GM12891 (cell line): ENCODE data around the gene CEP192.
"Not testable (repeated sequence)": the region's sequence is repeated elsewhere in the genome, so short reads cannot be mapped to it uniquely, and the experiment has no call there.

Experiments used
- DNase-seq: peaks from one replicate; pipeline ENCODE4 v3.0.0; 2011; ENCODE audit warnings: low spot score; ENCODE audit not compliant: insufficient read length
- FAIRE-seq: peaks from 2 replicates; lab custom pipeline; 2011; peaks lifted over from hg19 to GRCh38; lab: Jason Lieb, UNC
- PAX5 ChIP-seq: IDR thresholded peaks from 2 replicates; pipeline ENCODE4 v1.6.1; 2011; ENCODE audit warnings: low read length, moderate library complexity, mild to moderate bottlenecking; ENCODE audit not compliant: insufficient read depth, severe bottlenecking
- POLR2A ChIP-seq: IDR thresholded peaks from 2 replicates; pipeline ENCODE4 v1.6.1; 2011; ENCODE audit warnings: low read depth, low read length, control low read depth
- POLR2AphosphoS5 ChIP-seq: IDR thresholded peaks from 2 replicates; pipeline ENCODE4 v1.6.1; 2011; ENCODE audit warnings: low read depth, low read length, control low read depth
- POU2F2 ChIP-seq: IDR thresholded peaks from 2 replicates; pipeline ENCODE4 v1.6.1; 2011; ENCODE audit warnings: low read depth, mild to moderate bottlenecking, control low read depth, low read length, moderate library complexity
- SPI1 ChIP-seq: IDR thresholded peaks from 2 replicates; pipeline ENCODE4 v1.6.1; 2011; ENCODE audit warnings: low read depth, low read length, control low read depth
- TAF1 ChIP-seq: IDR thresholded peaks from 2 replicates; pipeline ENCODE4 v1.6.1; 2011; ENCODE audit warnings: low read depth, low read length, control low read depth

The CEP192 gene

GRCh38 chr18:13054336-13054735 is 63.2 kb downstream of the CEP192 start:
- DNase-seq (no peak), FAIRE-seq (no peak)

GRCh38 chr18:13061630-13062189 is 70.5 kb downstream of the CEP192 start:
- FAIRE-seq = no peak

More at GRCh38 chr18:13054336-13054735, 63.2 kb downstream of the CEP192 start:
- TF ChIP-seq POU2F2 (no peak), POLR2A (no peak), SPI1 (no peak), PAX5 (no peak), POLR2AphosphoS5 (no peak), TAF1 (no peak)

GRCh38 chr18:13067124-13067523 is 76.0 kb downstream of the CEP192 start:
- no peak for DNase-seq
- TF ChIP-seq POU2F2 = no peak
- TF ChIP-seq SPI1 = peak; percentile 86
- no peak for FAIRE-seq

More at GRCh38 chr18:13061630-13062189, 70.5 kb downstream of the CEP192 start:
- no peak for DNase-seq
- TF ChIP-seq POLR2AphosphoS5 (no peak), SPI1 (no peak), TAF1 (no peak), POLR2A (no peak), PAX5 (no peak), POU2F2 (no peak)

- TF ChIP-seq SPI1 (no peak), TAF1 (no peak), POLR2A (no peak), POLR2AphosphoS5 (no peak), POU2F2 (no peak), PAX5 (no peak)
- no peak for DNase-seq
- no peak for FAIRE-seq
Measured at GRCh38 chr18:13067966-13068365, 76.8 kb downstream of the CEP192 start.

- TF ChIP-seq POLR2AphosphoS5 (no peak), POU2F2 (no peak), POLR2A (no peak), SPI1 (no peak), PAX5 (no peak), TAF1 (no peak)
- FAIRE-seq (no peak), DNase-seq (no peak)
Measured at GRCh38 chr18:13070460-13070859, 79.3 kb downstream of the CEP192 start.

- DNase-seq = no peak
- no peak for FAIRE-seq
- no peak for TF ChIP-seq POLR2AphosphoS5
- no peak for TF ChIP-seq PAX5
- TF ChIP-seq TAF1 = no peak
- TF ChIP-seq POU2F2 = no peak
- TF ChIP-seq POLR2A = no peak
- no peak for TF ChIP-seq SPI1
Measured at GRCh38 chr18:13076886-13077285, 85.7 kb downstream of the CEP192 start.

- no peak for DNase-seq
- TF ChIP-seq POLR2AphosphoS5 = no peak
- TF ChIP-seq SPI1 = no peak
- no peak for TF ChIP-seq PAX5
- TF ChIP-seq TAF1 = no peak
- no peak for TF ChIP-seq POLR2A
- TF ChIP-seq POU2F2 = no peak
- FAIRE-seq = no peak
Measured at GRCh38 chr18:13077473-13077872, 86.3 kb downstream of the CEP192 start.

- FAIRE-seq, DNase-seq: not testable (repeated sequence)
Measured at GRCh38 chr18:13078065-13078464, 86.9 kb downstream of the CEP192 start.

- TF ChIP-seq POLR2AphosphoS5 (no peak), SPI1 (no peak), POLR2A (no peak), TAF1 (no peak), POU2F2 (no peak), PAX5 (no peak)
- no peak for FAIRE-seq
- DNase-seq = no peak
Measured at GRCh38 chr18:13086906-13087305, 95.7 kb downstream of the CEP192 start.

GRCh38 chr18:13095466-13095865 is 104.3 kb downstream of the CEP192 start:
- DNase-seq = no peak
- no peak for FAIRE-seq
- TF ChIP-seq SPI1 (no peak), PAX5 (no peak), POLR2AphosphoS5 (no peak), TAF1 (no peak), POLR2A (no peak), POU2F2 (no peak)
